Measurements from ENCODE around the gene ATP11C. TPM values are rescaled to one million over a fixed set of nuclear protein-coding genes. Genes with fewer than 3 reads are reported as not detected.
"Not testable (repeated sequence)": the region's sequence is repeated elsewhere in the genome, so short reads cannot be mapped to it uniquely, and the experiment has no call there.

ATP11C gene
- total and polyA plus RNA-seq, 2 of the 4 experiments (the other 2 are of a cell fraction): 19.3 to 40.0 TPM

GRCh38 chrX:139862208-139862607, 70.6 kb downstream of the ATP11C start:
- peaks cover 0 to 3% of the 10 kb centered on the region in 2 experiments; a peak in 2 of 4 replicates for H3K79me1 ChIP-seq (ENCODE audit: low read depth in 1 of 2, low read length in 2 of 2)
- CTCF ChIA-PET: no interaction called here
- POLR2A ChIA-PET (ENCODE audit: unreplicated experiment): no interaction called here
- no peak overlapping the region for H3K4me3 ChIP-seq (ENCODE audit: insufficient read depth, low read depth, low read length)
- no peak overlapping the region for H3K4me2 ChIP-seq (ENCODE audit: low read depth, low read length)
- H2AK9ac ChIP-seq (replicated peaks; ENCODE audit: low read depth, low read length, poor library complexity): no peak overlapping the region
- TF ChIP-seq POLR2A (IDR thresholded peaks at IDR 0.05; ENCODE audit: low read depth, low read length): no peak
- TF ChIP-seq MXI1 (IDR thresholded peaks at IDR 0.05; ENCODE audit: borderline replicate concordance, low read depth, low read length): no peak
- TF ChIP-seq SMC3 (IDR thresholded peaks at IDR 0.05; ENCODE audit: low read depth, low read length): no peak
- TF ChIP-seq MAZ (IDR thresholded peaks at IDR 0.05; ENCODE audit: borderline replicate concordance, low read depth, low read length): no peak
- no peak for TF ChIP-seq NFE2L2 (IDR thresholded peaks at IDR 0.05; ENCODE audit: low read depth, low read length)
- H2BK20ac ChIP-seq (ENCODE audit: low read depth, low read length): no peak overlapping the region
- H3K9ac ChIP-seq (ENCODE audit: low read depth, low read length): no peak overlapping the region
- no peak overlapping the region for H2BK120ac ChIP-seq (ENCODE audit: low read depth, low read length)
- ATAC-seq (ENCODE audit: low read depth) (no peak), DNase-seq (no peak)
- in situ Hi-C loops (cut with MboI; ENCODE audit: low sequenced_read_pairs): no loop called here
- no peak overlapping the region for H4K91ac ChIP-seq (ENCODE audit: insufficient read depth, low read depth, low read length)
- H3K23ac ChIP-seq (ENCODE audit: low read depth, low read length): no peak overlapping the region
- no TSS peak for BruUV-seq (replicated peaks)
- no peaks in the 10 kb centered on the region for H3K27me3 ChIP-seq (ENCODE audit: control insufficient read depth, insufficient read depth, low read length)
- dilution Hi-C loops (cut with HindIII; ENCODE audit: low sequenced_read_pairs, unreplicated experiment): no loop called here
- no peak overlapping the region for H3K18ac ChIP-seq (ENCODE audit: low read depth, low read length)
- no peak overlapping the region for H3K14ac ChIP-seq (replicated peaks; ENCODE audit: low read depth, low read length)
- no peak overlapping the region for H4K8ac ChIP-seq (ENCODE audit: low read depth in 2 of 2, low read length in 2 of 2)
- no peak overlapping the region for H2AFZ ChIP-seq (replicated peaks; ENCODE audit: low read length, poor library complexity)
- no peak overlapping the region for H2BK15ac ChIP-seq (ENCODE audit: low read depth, low read length)
- no peak overlapping the region for H3K27ac ChIP-seq (ENCODE audit: insufficient read depth, low read length)
- H3K56ac ChIP-seq (ENCODE audit: extremely low read depth, insufficient read depth, low read length): no peak overlapping the region
- WGBS, 2 experiments (ENCODE audit: extremely low coverage in 2 of 2, insufficient read length in 1 of 2): 80% methylated on average over 1 of the region's 5 CpGs; no CpG with 5 or more reads in 1 of the 2 experiments
- no peaks in the 10 kb centered on the region for H4K20me1 ChIP-seq (ENCODE audit: insufficient read depth, low read length)
- no peak overlapping the region for H4K5ac ChIP-seq (ENCODE audit: low read depth, low read length)
- H3K4me1 ChIP-seq (ENCODE audit: control insufficient read depth, insufficient read depth, low read length): no peaks in the 10 kb centered on the region
- H2BK5ac ChIP-seq (ENCODE audit: low read depth, low read length, poor library complexity, severe bottlenecking): no peak overlapping the region
- intact Hi-C loops (cut with micrococcal nuclease): no loop called here
- no peaks in the 10 kb centered on the region for H3K9me3 ChIP-seq (ENCODE audit: control insufficient read depth, insufficient read depth, low read length)
- no peaks in the 10 kb centered on the region; the same call in 1 of the 2 replicates for H3K9me1 ChIP-seq (ENCODE audit: insufficient read depth, low read length)
- no peak overlapping the region for H2AK5ac ChIP-seq (ENCODE audit: low read depth, low read length)
- H3K4ac ChIP-seq (ENCODE audit: low read depth, low read length): no peak overlapping the region
- H3K36me3 ChIP-seq (ENCODE audit: control insufficient read depth, insufficient read depth, low read length): no peaks in the 10 kb centered on the region

DNA sequence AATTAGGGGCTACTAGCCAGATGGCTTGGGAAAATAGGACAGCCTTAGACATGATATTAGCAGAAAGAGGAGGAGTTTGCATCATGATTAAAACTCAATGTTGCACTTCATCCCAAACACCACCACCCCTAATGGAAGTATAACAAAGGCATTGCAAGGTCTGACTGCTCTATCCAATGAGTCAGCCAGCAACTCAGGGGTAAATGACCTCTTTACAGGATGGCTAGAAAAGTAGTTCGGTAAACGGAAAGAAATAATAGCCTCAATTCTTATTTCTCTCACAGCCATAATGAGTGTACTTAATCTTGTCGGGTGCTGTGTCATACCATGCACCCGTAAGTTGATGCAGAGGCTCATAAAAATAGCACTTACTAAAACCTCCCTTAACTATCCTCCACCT, 76.0 kb downstream of the ATP11C start:
- H3K79me1 ChIP-seq (ENCODE audit: low read depth in 1 of 2, low read length in 2 of 2); in situ Hi-C loops (cut with MboI; ENCODE audit: low sequenced_read_pairs); ATAC-seq (ENCODE audit: low read depth); H3K9ac ChIP-seq (ENCODE audit: low read depth, low read length); H3K14ac ChIP-seq (replicated peaks; ENCODE audit: low read depth, low read length); H2AK5ac ChIP-seq (ENCODE audit: low read depth, low read length); H4K5ac ChIP-seq (ENCODE audit: low read depth, low read length); H2BK15ac ChIP-seq (ENCODE audit: low read depth, low read length); H2BK5ac ChIP-seq (ENCODE audit: low read depth, low read length, poor library complexity, severe bottlenecking); H3K4me1 ChIP-seq (ENCODE audit: control insufficient read depth, insufficient read depth, low read length); H2AFZ ChIP-seq (replicated peaks; ENCODE audit: low read length, poor library complexity); H3K4ac ChIP-seq (ENCODE audit: low read depth, low read length); H3K56ac ChIP-seq (ENCODE audit: extremely low read depth, insufficient read depth, low read length); H3K4me2 ChIP-seq (ENCODE audit: low read depth, low read length); H4K8ac ChIP-seq (ENCODE audit: low read depth in 2 of 2, low read length in 2 of 2); BruUV-seq (replicated peaks); H4K91ac ChIP-seq (ENCODE audit: insufficient read depth, low read depth, low read length); H3K27me3 ChIP-seq (ENCODE audit: control insufficient read depth, insufficient read depth, low read length); intact Hi-C loops (cut with micrococcal nuclease); CTCF ChIA-PET; H3K23ac ChIP-seq (ENCODE audit: low read depth, low read length); DNase-seq; H3K9me3 ChIP-seq (ENCODE audit: control insufficient read depth, insufficient read depth, low read length); H3K27ac ChIP-seq (ENCODE audit: insufficient read depth, low read length); H2BK120ac ChIP-seq (ENCODE audit: low read depth, low read length); H3K18ac ChIP-seq (ENCODE audit: low read depth, low read length); H3K4me3 ChIP-seq (ENCODE audit: insufficient read depth, low read depth, low read length); H3K36me3 ChIP-seq (ENCODE audit: control insufficient read depth, insufficient read depth, low read length); H2AK9ac ChIP-seq (replicated peaks; ENCODE audit: low read depth, low read length, poor library complexity); POLR2A ChIA-PET (ENCODE audit: unreplicated experiment); dilution Hi-C loops (cut with HindIII; ENCODE audit: low sequenced_read_pairs, unreplicated experiment); H2BK20ac ChIP-seq (ENCODE audit: low read depth, low read length); H3K9me1 ChIP-seq (ENCODE audit: insufficient read depth, low read length); H4K20me1 ChIP-seq (ENCODE audit: insufficient read depth, low read length): not testable (repeated sequence)
- no CpG with 5 or more reads among the region's 4 CpGs for WGBS, 2 experiments (ENCODE audit: extremely low coverage in 2 of 2, insufficient read length in 1 of 2)
